ENCODE measurements around the gene SLC22A14. TPM values are rescaled to one million over a fixed set of nuclear protein-coding genes. Genes with fewer than 3 reads are reported as not detected.
"Not testable (repeated sequence)": the region's sequence is repeated elsewhere in the genome, so short reads cannot be mapped to it uniquely, and the experiment has no call there.

The SLC22A14 gene
- total RNA-seq, 1 donor from 2014 or later = 0.46 TPM

- DNase-seq (ENCODE audit: low spot score) = no peak
Observed at GRCh38 chr3:38313695-38314094, 31.6 kb downstream of the SLC22A14 start.

GRCh38 chr3:38314112-38314763 lies 32.1 kb downstream of the SLC22A14 start:
- DNase-seq (ENCODE audit: low spot score) = no peak

GRCh38 chr3:38314764-38315487 lies 32.8 kb downstream of the SLC22A14 start:
- no peak for DNase-seq (ENCODE audit: low spot score)

GRCh38 chr3:38315488-38316230 lies 33.6 kb downstream of the SLC22A14 start:
- no peak for DNase-seq (ENCODE audit: low spot score)

- no peak for DNase-seq (ENCODE audit: low spot score)
Observed at GRCh38 chr3:38316356-38317191, 34.5 kb downstream of the SLC22A14 start.

GRCh38 chr3:38317192-38317759 lies 35.2 kb downstream of the SLC22A14 start:
- DNase-seq (ENCODE audit: low spot score) = no peak

- DNase-seq (ENCODE audit: low spot score) = no peak
Observed at GRCh38 chr3:38318766-38319671, 36.9 kb downstream of the SLC22A14 start.

- DNase-seq (ENCODE audit: low spot score) = not testable (repeated sequence)
Observed at GRCh38 chr3:38320638-38321037, 38.5 kb downstream of the SLC22A14 start.

GRCh38 chr3:38323060-38323459 lies 41.0 kb downstream of the SLC22A14 start:
- DNase-seq (ENCODE audit: low spot score) = no peak

GRCh38 chr3:38325256-38325655 lies 43.2 kb downstream of the SLC22A14 start:
- DNase-seq (ENCODE audit: low spot score) = no peak

- DNase-seq (ENCODE audit: low spot score) = no peak
Observed at GRCh38 chr3:38327335-38328009, 45.4 kb downstream of the SLC22A14 start.

- DNase-seq (ENCODE audit: low spot score) = no peak
Observed at GRCh38 chr3:38331257-38332022, 49.3 kb downstream of the SLC22A14 start.

- DNase-seq (ENCODE audit: low spot score) = no peak
Observed at GRCh38 chr3:38332201-38332600, 50.1 kb downstream of the SLC22A14 start.

GRCh38 chr3:38334142-38335055 lies 52.3 kb downstream of the SLC22A14 start:
- DNase-seq (ENCODE audit: low spot score) = no peak

- DNase-seq (ENCODE audit: low spot score) = no peak
Observed at GRCh38 chr3:38335263-38335662, 53.2 kb downstream of the SLC22A14 start.

GRCh38 chr3:38337703-38338102 lies 55.6 kb downstream of the SLC22A14 start:
- DNase-seq (ENCODE audit: low spot score) = no peak

GRCh38 chr3:38343797-38344594 lies 61.9 kb downstream of the SLC22A14 start:
- no peak for DNase-seq (ENCODE audit: low spot score)
